Thyroid gland (tissue), 4 donors: ENCODE measurements around the gene GCK. TPM values are rescaled to one million over a fixed set of nuclear protein-coding genes. Genes with fewer than 3 reads are reported as not detected.
"Not testable (repeated sequence)": the region's sequence is repeated elsewhere in the genome, so short reads cannot be mapped to it uniquely, and the experiment has no call there.

Source experiments
- DNase-seq, 2 donors: peaks; one replicate each; pipeline ENCODE4 v3.0.0-alpha.2; 2019
- H3K27ac ChIP-seq, 3 donors: fragments of 200-600 bp; sonication (generic); 1 replicate in 2 of 3; 2 replicates in 1 of 3; pipeline ENCODE4 v1.5.1; 2016 to 2019; ENCODE audit warnings: mild to moderate bottlenecking in 1 of 3, moderate library complexity in 1 of 3
- H3K27me3 ChIP-seq: fragments of 200-600 bp; sonication (generic); one replicate; pipeline ENCODE4 v1.5.1; 2019
- H3K36me3 ChIP-seq, 2 donors: fragments of 200-600 bp; sonication (generic); one replicate each; pipeline ENCODE4 v1.5.1; 2016 to 2019
- H3K4me1 ChIP-seq, 2 donors: fragments of 200-600 bp; sonication (generic); one replicate each; pipeline ENCODE4 v1.5.1; 2017 to 2019
- H3K4me3 ChIP-seq, 3 donors: fragments of 200-600 bp; sonication (generic); replicated peaks in 1 of 3; 1 replicate in 2 of 3; 2 replicates in 1 of 3; pipeline ENCODE4 v1.5.1; 2016; ENCODE audit warnings: mild to moderate bottlenecking in 1 of 3
- H3K9me3 ChIP-seq: fragments of 200-600 bp; sonication (generic); one replicate; pipeline ENCODE4 v1.5.1; 2017
- CTCF ChIP-seq, 6 experiments: fragments of 200-600 bp in 3 of 6; fragments of 450-650 bp in 3 of 6; sonication (generic) in 3 of 6; IDR thresholded peaks; one replicate each; pipeline ENCODE4 v1.5.1; 2016 to 2019; ENCODE audit warnings: antibody characterized with exemption in 6 of 6, mild to moderate bottlenecking in 2 of 6, inconsistent platforms in 1 of 6, moderate library complexity in 1 of 6
- POLR2A ChIP-seq, 2 donors: fragments of 450-650 bp; IDR thresholded peaks; one replicate each; pipeline ENCODE4 v1.6.1; 2017; ENCODE audit warnings: antibody characterized with exemption in 2 of 2, mild to moderate bottlenecking in 2 of 2, moderate library complexity in 1 of 2
- WGBS, 2 donors: methylation state at CpG; one replicate each; pipeline ENCODE4 v1.1.5; 2017; 5-methylcytosine and 5-hydroxymethylcytosine counted together
- intact Hi-C: fragments of 100-400 bp; cut with DNase I; formaldehyde crosslinking; loops from one replicate; pipeline ENCODE4 v1.15.1; 2023
- total RNA-seq, 4 donors: library from RNA; depleted of rRNA; stranded (reverse); fragments of >200 nt; gene quantifications; one replicate each; pipeline ENCODE4 v1.2.3, GENCODE V29; 2016

GCK gene
- total RNA-seq, 4 donors from 2014 or later, result 0.22 to 0.73 TPM; not detected in 2

GRCh38 chr7:44206008-44206407 lies 16.8 kb upstream of the GCK start:
- no peak for DNase-seq
- no peak for TF ChIP-seq CTCF (IDR thresholded peaks at IDR 0.05)
- no peak for TF ChIP-seq POLR2A (IDR thresholded peaks at IDR 0.05)
- Histone ChIP-seq H3K27me3 (no peaks in the 10 kb centered on the region), H3K9me3 (no peaks in the 10 kb centered on the region), H3K4me1 (peaks cover 13 to 15% of the 10 kb centered on the region in 2 donors), H3K4me3 (no peak overlapping the region), H3K36me3 (peaks cover 48 to 57% of the 10 kb centered on the region in 2 donors), H3K27ac (no peak overlapping the region)
- intact Hi-C loops, result loop anchor here (10.0 kb wide), 1 partner anchor 81 kb away; the partner anchor contains the start of gene POLD2
- WGBS, 2 donors, result 95% methylated on average over 4 to 5 of the region's 5 CpGs

- H3K4me1 ChIP-seq, result peaks cover 13 to 15% of the 10 kb centered on the region in 2 donors
- WGBS, 2 donors, result 28 to 32% methylated on average over 8 of the region's 8 CpGs
- intact Hi-C loops, result loop anchor here (10.0 kb wide), 1 partner anchor 77 kb away; the partner anchor contains the start of gene POLD2
- peak overlapping the region in 1 of 3 donors; percentile 77 for H3K4me3 ChIP-seq
- H3K9me3 ChIP-seq, result no peaks in the 10 kb centered on the region
- peaks cover 12 to 20% of the 10 kb centered on the region in 2 donors for H3K36me3 ChIP-seq
- no peak overlapping the region for H3K27ac ChIP-seq
- TF ChIP-seq CTCF (IDR thresholded peaks at IDR 0.05) (no peak), POLR2A (IDR thresholded peaks at IDR 0.05) (no peak)
- H3K27me3 ChIP-seq, result no peaks in the 10 kb centered on the region
- DNase-seq, result no peak
These were observed 12.6 kb upstream of the GCK start for GRCh38 chr7:44201813-44202212.

GRCh38 chr7:44200699-44201461 lies 11.6 kb upstream of the GCK start, which contains the start of gene YKT6:
Gene YKT6, plus strand, starts transcription at chr7:44200978. Its CDS starts 158 bp downstream, at chr7:44201136.
- TF ChIP-seq CTCF (IDR thresholded peaks at IDR 0.05) (peak in 5 of 6 experiments; percentile 38 to 74 (median 63)), POLR2A (IDR thresholded peaks at IDR 0.05) (peak in 1 of 2 donors; percentile 76)
- Histone ChIP-seq H3K4me3 (peak within 1 kb of the TSS; percentile 77 to 100 (median 99)), H3K4me1 (peaks cover 13 to 15% of the 10 kb centered on the region in 2 donors), H3K27me3 (no peaks in the 10 kb centered on the region), H3K27ac (peak within 1 kb of the TSS in 1 of 3 donors; percentile 52), H3K9me3 (no peaks in the 10 kb centered on the region), H3K36me3 (peaks cover 12 to 15% of the 10 kb centered on the region in 2 donors)
- DNase-seq, result peak; percentile 94 to 96
- 1 to 2% methylated on average over 25 to 40 of the region's 58 CpGs for whole genome bisulfite sequencing, 2 donors
- intact Hi-C loops, result loop anchor here (10.0 kb wide), 1 partner anchor 76 kb away; the partner anchor contains the start of gene POLD2

- not testable (repeated sequence) for H3K9me3 ChIP-seq, H3K27ac ChIP-seq, H3K36me3 ChIP-seq, H3K27me3 ChIP-seq, H3K4me3 ChIP-seq, DNase-seq
- intact Hi-C loops, result loop anchor here (10.0 kb wide), 1 partner anchor 75 kb away; the partner anchor contains the start of gene POLD2
- peaks cover 13 to 15% of the 10 kb centered on the region in 2 donors for H3K4me1 ChIP-seq
- WGBS, 2 donors, result 80 to 83% methylated on average over 2 to 3 of the region's 3 CpGs
These were observed 10.9 kb upstream of the GCK start for GRCh38 chr7:44200163-44200562.

- no peaks in the 10 kb centered on the region for H3K9me3 ChIP-seq
- intact Hi-C loops, result no loop called here
- 80 to 86% methylated on average over 7 of the region's 7 CpGs for WGBS, 2 donors
- no peak overlapping the region for H3K27ac ChIP-seq
- no peaks in the 10 kb centered on the region for H3K27me3 ChIP-seq
- TF ChIP-seq POLR2A (IDR thresholded peaks at IDR 0.05) (no peak), CTCF (IDR thresholded peaks at IDR 0.05) (no peak)
- H3K36me3 ChIP-seq, result no peaks in the 10 kb centered on the region
- H3K4me1 ChIP-seq, result peaks cover 10 to 12% of the 10 kb centered on the region in 2 donors
- H3K4me3 ChIP-seq, result no peak overlapping the region
- DNase-seq, result no peak
These were observed 8.2 kb upstream of the GCK start for GRCh38 chr7:44197474-44197873.
